Chondrocyte (in vitro differentiated cells): ENCODE measurements around the gene NOD2. TPM values are rescaled to one million over a fixed set of nuclear protein-coding genes. Genes with fewer than 3 reads are reported as not detected.

Source experiments
- DNase-seq: peaks from one replicate; pipeline ENCODE4 v3.0.0; 2021; ENCODE audit warnings: mixed read lengths, low spot score
- H3K27ac Mint-ChIP-seq: one replicate; pipeline ENCODE4 v1.8.0; 2021; ENCODE audit warnings: mild to moderate bottlenecking, moderate library complexity, mixed read lengths; ENCODE audit not compliant: unreplicated experiment
- H3K27me3 Mint-ChIP-seq: 2 replicates; pipeline ENCODE4 v1.8.0; 2021; ENCODE audit warnings: low read depth, mixed read lengths
- H3K36me3 Mint-ChIP-seq: 2 replicates; pipeline ENCODE4 v1.8.0; 2021; ENCODE audit warnings: low read depth, mixed read lengths
- H3K4me1 Mint-ChIP-seq: 2 replicates; pipeline ENCODE4 v1.8.0; 2021; ENCODE audit warnings: low read depth, mild to moderate bottlenecking, mixed read lengths
- H3K4me3 Mint-ChIP-seq: one replicate; pipeline ENCODE4 v1.8.0; 2021; ENCODE audit warnings: mild to moderate bottlenecking, moderate library complexity, mixed read lengths; ENCODE audit not compliant: unreplicated experiment
- H3K9me3 Mint-ChIP-seq: 2 replicates; pipeline ENCODE4 v1.8.0; 2021; ENCODE audit warnings: low read depth, mixed read lengths
- CTCF ChIP-seq: fragments of 200-600 bp; sonication (generic); IDR thresholded peaks from 2 replicates; pipeline ENCODE4 v1.5.0; 2021; ENCODE audit warnings: antibody characterized with exemption, mild to moderate bottlenecking, moderate library complexity
- long read RNA-seq: library from polyadenylated mRNA; stranded (forward); transcript quantifications from one replicate; pipeline ENCODE4 v2.0.0, GENCODE V29; 2021
- total RNA-seq: library from RNA; stranded (reverse); gene quantifications from 3 replicates; pipeline ENCODE4 v1.2.1, GENCODE V29; 2021

Gene NOD2
- 0.05 to 0.44 TPM (median 0.07 TPM) in 3 replicates for total RNA-seq
- long read RNA-seq: 0 reads

DNA sequence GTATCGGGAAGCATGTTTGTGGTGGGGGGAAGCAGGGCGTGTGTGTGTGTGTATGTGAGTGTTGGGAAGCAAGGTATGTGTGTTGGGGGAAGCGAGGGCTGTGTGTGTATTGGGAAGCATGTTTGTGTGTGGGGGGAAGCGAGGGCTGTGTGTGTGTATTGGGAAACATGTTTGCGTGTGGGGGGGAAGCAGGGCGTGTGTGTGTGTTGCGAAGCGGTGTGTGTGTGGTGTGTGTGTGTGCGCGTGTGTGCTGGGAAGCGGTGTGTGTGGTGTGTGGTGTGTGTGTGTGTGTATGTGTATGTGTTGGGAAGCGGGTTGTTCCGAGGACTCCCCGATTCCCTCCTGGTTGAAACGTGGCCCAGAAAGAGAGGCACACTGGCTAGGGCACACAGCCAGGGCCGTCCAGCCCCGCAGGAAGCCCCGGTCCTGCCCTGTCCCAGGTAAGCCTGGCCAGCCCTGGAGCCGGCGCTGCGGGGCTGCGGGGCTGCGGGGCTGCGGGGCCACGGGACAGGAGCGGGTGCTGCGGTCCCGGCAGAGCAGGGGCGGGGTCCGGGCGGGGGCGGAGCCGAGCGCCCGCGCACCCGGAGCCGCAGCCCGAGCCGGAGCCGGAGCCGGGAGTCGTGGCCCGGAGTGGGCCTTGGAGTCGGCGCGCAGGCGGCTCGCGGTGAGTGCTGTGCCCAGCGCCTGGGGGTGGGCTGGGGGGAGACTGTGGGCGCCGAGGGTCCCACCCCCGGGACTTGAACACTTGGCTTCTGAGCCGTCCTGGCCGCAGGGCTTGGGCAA lies at the start of gene NOD2:
TSS of gene NOD2 (plus strand) at position 608 of the 783 bp plus-strand sequence. CDS start 5,890 bp downstream, outside the sequence.
- Mint-ChIP-seq H3K27ac (no peak within 1 kb of the TSS), H3K4me1 (peaks cover 23% of the 10 kb centered on the region), H3K27me3 (peaks cover 10% of the 10 kb centered on the region), H3K9me3 (no peaks in the 10 kb centered on the region), H3K4me3 (peak within 1 kb of the TSS; percentile 50), H3K36me3 (no peaks in the 10 kb centered on the region)
- no peak for DNase-seq
- TF ChIP-seq CTCF: no peak

GRCh38 chr16:50644245-50644644 lies 49.2 kb upstream of the NOD2 start:
- peaks cover 2% of the 10 kb centered on the region for H3K36me3 Mint-ChIP-seq

GRCh38 chr16:50644729-50645128 lies 48.7 kb upstream of the NOD2 start:
- peaks cover 5% of the 10 kb centered on the region for H3K4me1 Mint-ChIP-seq
- no peak for DNase-seq
- peaks cover 4% of the 10 kb centered on the region for H3K36me3 Mint-ChIP-seq
- H3K27ac Mint-ChIP-seq: no peak overlapping the region
- peaks cover 12% of the 10 kb centered on the region for H3K27me3 Mint-ChIP-seq
- peak; percentile 80 for TF ChIP-seq CTCF
- no peak overlapping the region for H3K4me3 Mint-ChIP-seq
- H3K9me3 Mint-ChIP-seq: no peaks in the 10 kb centered on the region

More at GRCh38 chr16:50644245-50644644, 49.2 kb upstream of the NOD2 start:
- no peak for DNase-seq
- Mint-ChIP-seq H3K4me1 (peaks cover 5% of the 10 kb centered on the region), H3K4me3 (no peak overlapping the region), H3K9me3 (no peaks in the 10 kb centered on the region), H3K27me3 (peaks cover 10% of the 10 kb centered on the region), H3K27ac (no peak overlapping the region)
- TF ChIP-seq CTCF: no peak

GRCh38 chr16:50645563-50646220 lies 47.7 kb upstream of the NOD2 start:
- Mint-ChIP-seq H3K9me3 (no peaks in the 10 kb centered on the region), H3K4me3 (no peak overlapping the region), H3K27ac (no peak overlapping the region), H3K36me3 (peaks cover 4% of the 10 kb centered on the region), H3K4me1 (peaks cover 5% of the 10 kb centered on the region), H3K27me3 (peaks cover 12% of the 10 kb centered on the region)
- TF ChIP-seq CTCF: no peak
- no peak for DNase-seq

DNA sequence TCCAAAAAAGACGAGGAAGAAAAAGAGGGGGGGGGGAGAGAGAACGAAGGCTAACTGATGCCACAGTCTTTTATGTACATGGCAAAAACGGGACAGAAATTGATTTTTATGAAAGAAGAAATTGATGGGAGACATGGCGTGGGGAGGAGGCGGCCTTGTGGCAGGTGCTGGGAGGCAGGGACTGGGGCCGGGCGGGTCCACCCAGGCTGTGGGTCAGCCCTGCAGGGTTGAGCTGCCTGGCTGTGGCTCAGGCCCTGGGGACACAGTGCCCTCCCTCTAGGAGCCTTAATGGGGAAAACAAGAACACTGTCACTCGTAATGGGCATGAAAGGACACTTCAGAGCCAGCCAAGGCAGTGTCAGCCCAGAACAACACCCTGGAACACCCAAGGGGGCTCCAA lies 47.1 kb upstream of the NOD2 start:
- no peaks in the 10 kb centered on the region for H3K9me3 Mint-ChIP-seq
- H3K4me1 Mint-ChIP-seq: peaks cover 5% of the 10 kb centered on the region
- peaks cover 4% of the 10 kb centered on the region for H3K36me3 Mint-ChIP-seq
- no peak for DNase-seq
- H3K27me3 Mint-ChIP-seq: peaks cover 12% of the 10 kb centered on the region
- no peak overlapping the region for H3K4me3 Mint-ChIP-seq
- no peak overlapping the region for H3K27ac Mint-ChIP-seq
- TF ChIP-seq CTCF: no peak
